ENCODE measurements around the gene CACNB2. TPM values are rescaled to one million over a fixed set of nuclear protein-coding genes. Genes with fewer than 3 reads are reported as not detected.

CACNB2 gene
- total and polyA plus RNA-seq, 10 of the 15 experiments (the other 5 are each of a cell fraction or from before 2014, with no cell fraction given): 0.62 to 8.1 (median 1.2) TPM

DNA sequence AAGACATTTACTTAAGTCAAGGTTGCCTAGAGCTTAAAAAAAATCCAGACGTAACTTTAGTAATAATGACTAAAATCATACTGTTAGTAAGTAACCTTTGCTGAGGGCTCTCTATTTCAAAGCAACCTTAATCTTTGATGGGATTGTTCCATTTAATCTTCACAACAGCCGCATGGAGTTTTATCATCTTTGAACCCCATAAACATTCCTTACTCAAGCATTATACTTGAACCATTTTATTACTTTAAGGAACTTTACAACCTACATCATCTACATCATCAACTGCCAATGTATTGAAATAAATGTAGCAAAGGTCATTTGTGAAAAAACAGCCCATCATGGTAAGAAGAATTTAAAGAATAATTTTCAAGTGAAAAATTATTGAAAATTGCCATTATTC is 22.9 kb upstream of the CACNB2 start:
- no peak for TF ChIP-seq POU2F2 (IDR thresholded peaks at IDR 0.05; ENCODE audit: borderline replicate concordance, low read depth, low read length)
- TF ChIP-seq CBX5 (IDR thresholded peaks at IDR 0.05; ENCODE audit: low read depth): no peak
- TF ChIP-seq SMARCA5 (IDR thresholded peaks at IDR 0.05): no peak
- no peak for TF ChIP-seq ESRRA (IDR thresholded peaks at IDR 0.05; ENCODE audit: low read length)
- no peak for TF ChIP-seq PAX8 (IDR thresholded peaks at IDR 0.05)
- no peak for TF ChIP-seq BCLAF1 (IDR thresholded peaks at IDR 0.05)
- TF ChIP-seq HSF1 (IDR thresholded peaks at IDR 0.05; ENCODE audit: low read depth, low read length): no peak
- TF ChIP-seq ZBTB11 (CRISPR knock-in tag; IDR thresholded peaks at IDR 0.05): no peak
- TF ChIP-seq, protein P1, sequence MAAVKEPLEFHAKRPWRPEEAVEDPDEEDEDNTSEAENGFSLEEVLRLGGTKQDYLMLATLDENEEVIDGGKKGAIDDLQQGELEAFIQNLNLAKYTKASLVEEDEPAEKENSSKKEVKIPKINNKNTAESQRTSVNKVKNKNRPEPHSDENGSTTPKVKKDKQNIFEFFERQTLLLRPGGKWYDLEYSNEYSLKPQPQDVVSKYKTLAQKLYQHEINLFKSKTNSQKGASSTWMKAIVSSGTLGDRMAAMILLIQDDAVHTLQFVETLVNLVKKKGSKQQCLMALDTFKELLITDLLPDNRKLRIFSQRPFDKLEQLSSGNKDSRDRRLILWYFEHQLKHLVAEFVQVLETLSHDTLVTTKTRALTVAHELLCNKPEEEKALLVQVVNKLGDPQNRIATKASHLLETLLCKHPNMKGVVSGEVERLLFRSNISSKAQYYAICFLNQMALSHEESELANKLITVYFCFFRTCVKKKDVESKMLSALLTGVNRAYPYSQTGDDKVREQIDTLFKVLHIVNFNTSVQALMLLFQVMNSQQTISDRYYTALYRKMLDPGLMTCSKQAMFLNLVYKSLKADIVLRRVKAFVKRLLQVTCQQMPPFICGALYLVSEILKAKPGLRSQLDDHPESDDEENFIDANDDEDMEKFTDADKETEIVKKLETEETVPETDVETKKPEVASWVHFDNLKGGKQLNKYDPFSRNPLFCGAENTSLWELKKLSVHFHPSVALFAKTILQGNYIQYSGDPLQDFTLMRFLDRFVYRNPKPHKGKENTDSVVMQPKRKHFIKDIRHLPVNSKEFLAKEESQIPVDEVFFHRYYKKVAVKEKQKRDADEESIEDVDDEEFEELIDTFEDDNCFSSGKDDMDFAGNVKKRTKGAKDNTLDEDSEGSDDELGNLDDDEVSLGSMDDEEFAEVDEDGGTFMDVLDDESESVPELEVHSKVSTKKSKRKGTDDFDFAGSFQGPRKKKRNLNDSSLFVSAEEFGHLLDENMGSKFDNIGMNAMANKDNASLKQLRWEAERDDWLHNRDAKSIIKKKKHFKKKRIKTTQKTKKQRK (IDR thresholded peaks at IDR 0.05; ENCODE audit: low read depth, low read length): no peak
- TF ChIP-seq EED (IDR thresholded peaks at IDR 0.05; ENCODE audit: low read depth): no peak
- no peak for TF ChIP-seq KLF5 (IDR thresholded peaks at IDR 0.05; ENCODE audit: partially characterized antibody)
- no peak for TF ChIP-seq KDM1A (IDR thresholded peaks at IDR 0.05; ENCODE audit: borderline replicate concordance)
- Histone ChIP-seq H3K9me3 (replicated peaks; ENCODE audit: control insufficient read depth, insufficient read depth, low read length) (no peaks in the 10 kb centered on the region), H3K27me3 (replicated peaks in 1 of 2; ENCODE audit: control insufficient read depth in 2 of 2, insufficient read depth in 2 of 2, low read length in 1 of 2) (no peaks in the 10 kb centered on the region), H3K36me3 (ENCODE audit: control insufficient read depth in 2 of 2, insufficient read depth in 2 of 2, low read length in 1 of 2) (no peaks in the 10 kb centered on the region), H3K79me2 (ENCODE audit: control insufficient read depth, insufficient read depth, low read length) (no peaks in the 10 kb centered on the region), H3K4me2 (ENCODE audit: control insufficient read depth, insufficient read depth) (no peak overlapping the region), H3K4me3 (no peak overlapping the region), H2AFZ (ENCODE audit: control insufficient read depth, low read depth, low read length) (no peak overlapping the region), H3K4me1 (ENCODE audit: control insufficient read depth, insufficient read depth, low read length) (no peaks in the 10 kb centered on the region), H3K9ac (ENCODE audit: control insufficient read depth, insufficient read depth, low read length) (no peak overlapping the region), H4K20me1 (ENCODE audit: control insufficient read depth, insufficient read depth) (no peaks in the 10 kb centered on the region), H3K27ac (ENCODE audit: control insufficient read depth, insufficient read depth) (no peak overlapping the region)
- FAIRE-seq: no peak
- no peak for ATAC-seq
- POLR2A ChIA-PET: no interaction called here
- SMC1A ChIA-PET (ENCODE audit: uncharacterized antibody, unreplicated experiment): interaction anchor here (1.4 kb wide), 1 partner anchor 10 kb away, joined by 4 read pairs; no protein-coding TSS in a partner anchor
- CTCF ChIA-PET: no interaction called here
- BruUV-seq (replicated peaks): no TSS peak
- RAD21 ChIA-PET (ENCODE audit: unreplicated experiment): no interaction called here
- intact Hi-C loops (cut with micrococcal nuclease; ENCODE audit: unreplicated experiment): no loop called here
- DNase-seq (ENCODE audit: low read depth, low spot score): no peak
- in situ Hi-C loops (cut with MboI): no loop called here
- 64% methylated on average over 2 of the region's 2 CpGs for WGBS (ENCODE audit: insufficient coverage, insufficient replicate concordance, low lambda C conversion rate, missing lambda C conversion rate)

Data from GM12878 (cell line).